Fibroblast of lung (primary cell): Measurements from ENCODE around the gene ARPP19.

Experiments used
- EZH2 ChIP-seq: IDR thresholded peaks from 2 replicates; pipeline ENCODE4 v1.5.1; 2012; ENCODE audit warnings: low read length, control low read depth, mild to moderate bottlenecking; ENCODE audit errors: missing control alignments
- TF ChIP-seq, protein P1 (sequence below), 2 donors: IDR thresholded peaks in 1 of 2; conservative IDR thresholded peaks in 1 of 2; 1 replicate in 1 of 2; 2 replicates in 1 of 2; pipeline ENCODE4 v1.5.1; 2011 to 2012; ENCODE audit warnings: low read length in 2 of 2, control low read depth in 1 of 2, inconsistent platforms in 1 of 2, low read depth in 1 of 2, mild to moderate bottlenecking in 1 of 2

DNA sequence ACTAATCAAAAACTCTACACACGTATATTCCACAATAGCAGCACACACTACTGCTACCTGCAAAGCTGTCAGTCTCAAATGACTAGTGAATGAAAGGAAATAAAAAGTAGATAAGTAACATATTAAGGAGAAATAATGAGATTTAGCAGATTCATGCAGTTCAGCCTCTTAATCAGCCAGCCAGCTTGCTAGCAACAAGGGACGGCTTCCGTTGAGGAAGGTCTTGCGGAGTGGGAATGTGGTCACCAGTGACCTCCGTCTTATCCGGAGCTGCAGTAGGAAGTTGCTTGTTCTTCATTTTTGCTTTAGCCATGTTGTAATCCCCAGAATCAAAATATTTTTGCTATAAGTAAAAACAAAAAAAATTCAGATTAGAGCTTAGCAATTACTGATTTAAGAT, 17.1 kb downstream of the ARPP19 start:
- TF ChIP-seq, protein P1, sequence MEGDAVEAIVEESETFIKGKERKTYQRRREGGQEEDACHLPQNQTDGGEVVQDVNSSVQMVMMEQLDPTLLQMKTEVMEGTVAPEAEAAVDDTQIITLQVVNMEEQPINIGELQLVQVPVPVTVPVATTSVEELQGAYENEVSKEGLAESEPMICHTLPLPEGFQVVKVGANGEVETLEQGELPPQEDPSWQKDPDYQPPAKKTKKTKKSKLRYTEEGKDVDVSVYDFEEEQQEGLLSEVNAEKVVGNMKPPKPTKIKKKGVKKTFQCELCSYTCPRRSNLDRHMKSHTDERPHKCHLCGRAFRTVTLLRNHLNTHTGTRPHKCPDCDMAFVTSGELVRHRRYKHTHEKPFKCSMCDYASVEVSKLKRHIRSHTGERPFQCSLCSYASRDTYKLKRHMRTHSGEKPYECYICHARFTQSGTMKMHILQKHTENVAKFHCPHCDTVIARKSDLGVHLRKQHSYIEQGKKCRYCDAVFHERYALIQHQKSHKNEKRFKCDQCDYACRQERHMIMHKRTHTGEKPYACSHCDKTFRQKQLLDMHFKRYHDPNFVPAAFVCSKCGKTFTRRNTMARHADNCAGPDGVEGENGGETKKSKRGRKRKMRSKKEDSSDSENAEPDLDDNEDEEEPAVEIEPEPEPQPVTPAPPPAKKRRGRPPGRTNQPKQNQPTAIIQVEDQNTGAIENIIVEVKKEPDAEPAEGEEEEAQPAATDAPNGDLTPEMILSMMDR (conservative IDR thresholded peaks at IDR 0.05 in 1 of 2, IDR thresholded peaks at IDR 0.05 in 1 of 2; ENCODE audit: low read depth in 1 of 2, low read length in 2 of 2): no peak
- no peak for TF ChIP-seq EZH2
